GM21390 (cell line): ENCODE measurements around the gene ZYG11B.
"Not testable (repeated sequence)": the region's sequence is repeated elsewhere in the genome, so short reads cannot be mapped to it uniquely, and the experiment has no call there.

Experiments
- ATAC-seq: cut with Tn5 transposase; IDR thresholded peaks from one replicate; pipeline ENCODE4 v1.9.1; 2021; ENCODE audit not compliant: unreplicated experiment

Gene ZYG11B

GRCh38 chr1:52751589-52752483 lies 25.6 kb downstream of the ZYG11B start:
- ATAC-seq, result no peak

DNA sequence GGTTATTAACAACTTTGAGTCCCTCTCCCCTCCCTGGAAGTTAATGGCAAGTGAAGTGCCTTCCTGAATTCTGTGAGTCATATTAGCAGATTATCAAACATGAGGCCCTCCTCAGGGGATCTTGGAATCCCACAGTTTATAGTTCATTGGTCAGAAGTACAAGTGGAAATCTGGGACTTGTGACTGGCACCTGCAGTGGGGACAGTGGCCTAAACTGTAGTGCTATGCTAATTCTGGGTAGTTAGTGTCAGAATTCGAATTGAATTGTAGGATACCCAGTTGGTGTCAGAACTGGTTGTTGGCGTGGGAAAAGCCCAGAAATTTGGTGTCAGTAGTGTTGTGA lies 26.2 kb downstream of the ZYG11B start:
- ATAC-seq, result no peak

DNA sequence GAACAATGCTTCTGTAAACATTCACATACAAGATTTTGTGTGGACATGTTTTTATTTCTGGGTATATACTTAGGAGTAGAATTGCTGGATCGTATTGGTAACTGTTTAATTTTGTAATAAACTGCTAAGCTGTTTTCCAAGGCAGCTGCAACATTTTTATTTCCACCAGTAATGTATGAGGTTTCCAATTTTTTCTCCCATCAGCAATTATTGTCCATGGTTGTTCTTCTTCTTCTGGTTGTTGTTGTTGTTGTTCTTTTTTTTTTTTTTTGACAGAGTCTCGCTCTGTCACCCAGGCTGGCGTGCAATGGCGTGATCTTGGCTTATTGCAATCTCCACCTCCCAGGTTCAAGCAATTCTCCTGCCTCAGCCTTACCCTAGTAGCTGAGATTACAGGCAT lies 26.9 kb downstream of the ZYG11B start:
- ATAC-seq, result no peak

DNA sequence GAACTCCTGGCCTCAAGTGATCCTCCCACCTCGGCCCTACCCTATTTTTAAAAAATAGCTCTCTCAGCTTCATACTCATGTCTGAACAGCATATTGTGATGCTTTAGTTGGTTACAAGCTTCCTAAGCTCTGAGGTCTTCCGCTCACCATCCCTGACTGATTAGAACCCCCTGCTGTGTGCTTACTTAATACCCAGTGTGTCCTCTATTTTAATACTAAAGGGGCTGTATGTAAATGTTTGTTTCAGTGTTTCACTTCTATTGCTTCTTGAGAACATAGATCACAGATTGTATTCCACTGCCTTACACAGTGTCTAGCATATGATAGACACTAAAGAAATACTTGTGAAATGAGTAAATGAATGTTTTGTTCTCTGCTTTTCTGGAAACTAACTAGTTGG lies 29.8 kb downstream of the ZYG11B start:
- no peak for ATAC-seq

DNA sequence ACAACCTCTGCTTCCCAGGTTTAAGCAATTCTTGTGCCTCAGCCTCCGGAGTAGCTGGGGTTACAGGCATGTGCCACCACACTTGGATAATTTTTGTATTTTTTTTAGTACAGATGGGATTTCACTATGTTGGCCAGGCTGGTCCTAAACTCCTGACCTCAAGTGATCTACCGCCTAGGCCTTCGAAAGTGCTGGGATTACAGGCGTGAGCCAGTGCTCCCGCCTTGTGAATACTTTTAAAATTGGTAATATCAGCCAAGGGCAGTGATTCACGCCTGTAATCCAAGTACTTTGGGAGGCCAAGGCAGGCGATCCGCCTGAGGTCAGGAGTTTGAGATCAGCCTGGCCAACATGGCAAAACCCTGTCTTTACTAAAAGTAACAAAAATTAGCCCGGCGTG lies 33.7 kb downstream of the ZYG11B start:
- no peak for ATAC-seq

GRCh38 chr1:52767596-52768280 lies 41.5 kb downstream of the ZYG11B start:
- ATAC-seq, result no peak

DNA sequence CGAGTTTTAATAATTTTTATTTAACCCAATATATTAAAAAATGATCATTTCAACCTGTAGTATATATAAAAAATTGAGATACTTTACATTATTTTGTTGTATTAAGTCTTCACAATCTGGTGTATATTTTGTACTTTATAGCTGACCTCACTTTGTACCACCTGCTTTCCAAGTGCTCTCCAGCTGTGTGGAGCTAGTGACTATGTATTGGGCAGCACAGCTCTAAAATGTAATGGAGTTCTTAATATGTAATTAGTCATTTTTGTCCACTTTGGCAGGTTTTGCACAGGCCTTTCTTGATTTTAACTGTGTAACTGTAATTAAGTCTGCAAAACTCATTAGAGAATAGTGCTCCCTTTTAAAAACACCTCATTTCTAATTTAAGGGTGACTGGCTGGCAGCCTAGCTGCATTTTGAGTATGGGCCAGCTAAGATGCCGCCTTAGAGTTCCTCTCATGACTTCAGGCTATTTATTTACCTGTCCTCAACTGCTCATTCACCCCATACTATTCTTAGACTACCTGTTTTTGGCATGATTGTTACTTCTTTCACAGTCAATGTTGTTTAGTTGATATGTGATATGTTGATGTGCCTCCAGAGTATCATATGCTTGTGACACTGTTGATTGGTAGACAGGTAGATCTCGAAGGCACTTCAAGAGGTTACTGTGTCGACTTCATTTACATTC lies 43.2 kb downstream of the ZYG11B start:
- no peak for ATAC-seq

DNA sequence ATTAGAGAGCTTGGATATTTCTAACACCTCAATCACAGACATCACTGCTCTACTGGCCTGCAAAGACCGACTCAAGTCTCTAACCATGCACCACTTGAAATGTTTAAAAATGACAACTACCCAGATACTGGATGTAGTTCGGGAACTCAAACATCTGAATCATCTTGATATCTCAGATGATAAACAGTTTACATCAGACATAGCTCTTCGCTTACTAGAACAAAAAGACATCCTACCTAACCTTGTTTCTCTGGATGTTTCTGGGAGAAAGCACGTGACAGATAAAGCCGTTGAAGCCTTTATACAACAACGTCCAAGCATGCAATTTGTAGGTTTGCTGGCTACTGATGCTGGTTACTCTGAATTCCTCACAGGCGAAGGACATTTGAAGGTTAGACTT lies 45.1 kb downstream of the ZYG11B start:
- no peak for ATAC-seq

- ATAC-seq, result no peak
Observed at GRCh38 chr1:52786148-52786547, 59.9 kb downstream of the ZYG11B start.

- not testable (repeated sequence) for ATAC-seq
Observed at GRCh38 chr1:52790429-52790828, 64.2 kb downstream of the ZYG11B start.

- no peak for ATAC-seq
Observed at GRCh38 chr1:52792036-52792435, 65.8 kb downstream of the ZYG11B start.

DNA sequence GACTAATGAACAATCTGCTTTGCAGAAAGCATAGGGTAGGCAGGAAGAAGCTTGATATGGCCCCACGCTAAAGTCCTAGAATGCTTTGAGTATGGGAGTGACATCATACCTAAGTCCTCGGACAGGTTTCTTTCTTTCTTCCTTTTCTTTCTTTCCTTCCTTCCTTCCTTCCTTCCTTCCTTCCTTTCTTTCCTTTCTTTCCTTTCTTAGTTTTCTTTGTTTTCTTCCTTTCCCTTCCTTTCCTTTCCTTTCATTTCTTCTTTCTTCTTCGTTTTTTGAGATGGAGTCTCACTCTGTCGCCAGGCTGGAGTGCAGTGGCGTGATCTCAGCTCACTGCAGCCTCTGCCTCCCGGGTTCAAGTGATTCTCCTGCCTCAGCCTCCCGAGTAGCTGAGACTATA lies 67.5 kb downstream of the ZYG11B start:
- ATAC-seq, result not testable (repeated sequence)

GRCh38 chr1:52795464-52795863 lies 69.2 kb downstream of the ZYG11B start:
- no peak for ATAC-seq

DNA sequence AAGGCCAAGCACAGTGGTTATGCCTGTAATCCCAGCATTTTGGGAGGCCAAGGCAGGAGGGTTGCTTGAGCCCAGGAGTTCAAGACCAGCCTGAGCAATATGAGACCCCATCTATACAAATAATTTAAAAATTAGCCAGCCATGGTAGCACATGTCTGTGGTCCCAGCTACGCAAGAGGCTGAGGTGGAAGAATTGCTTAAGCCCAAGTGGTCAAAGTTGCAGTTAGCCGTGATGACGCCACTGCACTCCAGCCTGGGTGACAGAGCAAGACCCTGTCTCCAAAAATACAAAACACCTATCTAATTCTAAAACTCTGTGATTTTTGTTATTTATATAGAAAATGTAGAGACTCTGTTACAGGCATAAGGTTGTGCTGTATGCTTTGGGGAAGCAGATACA lies 72.1 kb downstream of the ZYG11B start:
- ATAC-seq, result no peak

- ATAC-seq, result no peak
Observed at GRCh38 chr1:52801011-52801410, 74.8 kb downstream of the ZYG11B start.

DNA sequence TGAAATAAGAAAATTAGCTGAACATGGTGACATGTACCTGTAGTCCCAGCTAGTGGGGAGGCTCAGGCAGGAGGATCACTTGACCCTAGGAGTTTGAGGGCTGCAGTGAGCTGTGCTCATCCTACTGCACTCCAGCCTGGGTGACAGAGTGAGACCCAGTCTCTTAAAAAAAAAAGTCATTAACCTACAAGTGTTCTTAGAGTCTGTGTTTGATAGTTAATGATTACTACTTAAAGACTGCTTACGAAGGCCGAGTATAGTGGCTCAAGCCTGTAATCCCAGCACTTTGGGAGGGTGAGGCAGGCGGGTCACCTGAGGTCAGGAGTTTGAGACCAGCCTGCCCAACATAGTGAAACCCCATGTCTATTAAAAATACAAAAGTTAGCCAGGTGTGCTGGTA lies 77.8 kb downstream of the ZYG11B start:
- not testable (repeated sequence) for ATAC-seq

GRCh38 chr1:52814465-52814864 lies 88.2 kb downstream of the ZYG11B start:
- no peak for ATAC-seq

- not testable (repeated sequence) for ATAC-seq
Observed at GRCh38 chr1:52820830-52821229, 94.6 kb downstream of the ZYG11B start.

DNA sequence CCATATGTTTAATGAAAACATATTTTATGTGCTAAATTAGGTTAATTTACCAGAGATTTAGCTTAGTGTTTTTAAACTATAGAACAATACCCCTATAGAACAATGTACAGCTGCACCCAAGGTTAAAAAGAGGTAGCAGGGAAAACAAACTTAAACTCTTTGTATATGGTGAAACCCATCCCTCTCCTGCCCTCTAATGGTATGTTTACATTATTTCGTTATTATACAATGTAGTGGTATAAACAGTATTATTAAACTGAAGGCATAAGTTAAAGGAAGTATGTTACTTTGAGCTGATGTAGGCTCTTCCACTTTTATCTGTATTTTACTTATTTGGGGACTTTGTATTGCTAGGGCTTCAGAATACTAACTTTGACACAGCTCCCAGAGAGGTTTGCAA lies 99.6 kb downstream of the ZYG11B start:
- no peak for ATAC-seq

DNA sequence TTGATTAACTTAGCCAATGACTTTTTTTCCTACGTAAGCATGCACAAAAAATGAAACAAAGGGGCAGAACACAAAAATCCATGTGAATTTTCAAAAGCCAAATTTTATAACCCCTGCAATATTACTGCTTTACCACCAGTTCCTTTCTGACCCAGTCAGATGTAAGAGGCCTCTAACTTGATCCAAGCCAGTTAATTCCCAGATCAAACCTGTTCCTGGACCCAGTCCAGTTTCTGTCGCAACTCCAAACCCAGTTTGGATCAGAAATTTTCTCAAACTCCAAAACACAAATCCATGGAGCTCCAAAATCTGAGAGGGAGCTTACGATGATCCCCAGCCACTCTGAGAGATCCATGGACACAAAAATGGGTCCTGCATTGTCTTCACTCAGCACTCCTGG lies 108.5 kb downstream of the ZYG11B start:
- no peak for ATAC-seq

DNA sequence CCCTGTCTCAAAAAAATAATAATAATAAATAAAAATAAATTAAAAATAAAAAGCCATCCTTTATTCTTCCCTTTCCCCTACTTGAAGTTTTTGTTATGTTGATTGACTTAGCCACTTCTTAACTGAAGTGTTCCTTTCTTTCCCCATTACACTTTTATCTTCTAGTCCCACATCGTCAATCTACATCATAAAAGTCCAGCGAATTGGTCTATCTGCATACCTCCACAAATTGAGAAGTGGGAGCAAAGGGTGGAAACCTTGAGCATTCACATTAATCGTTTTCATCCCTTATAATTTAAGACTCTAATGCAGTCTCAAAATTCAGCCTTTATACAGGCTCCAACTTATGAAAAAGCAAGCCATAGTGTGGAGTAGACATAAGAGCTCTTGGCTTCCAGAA lies 109.8 kb downstream of the ZYG11B start:
- ATAC-seq, result no peak

DNA sequence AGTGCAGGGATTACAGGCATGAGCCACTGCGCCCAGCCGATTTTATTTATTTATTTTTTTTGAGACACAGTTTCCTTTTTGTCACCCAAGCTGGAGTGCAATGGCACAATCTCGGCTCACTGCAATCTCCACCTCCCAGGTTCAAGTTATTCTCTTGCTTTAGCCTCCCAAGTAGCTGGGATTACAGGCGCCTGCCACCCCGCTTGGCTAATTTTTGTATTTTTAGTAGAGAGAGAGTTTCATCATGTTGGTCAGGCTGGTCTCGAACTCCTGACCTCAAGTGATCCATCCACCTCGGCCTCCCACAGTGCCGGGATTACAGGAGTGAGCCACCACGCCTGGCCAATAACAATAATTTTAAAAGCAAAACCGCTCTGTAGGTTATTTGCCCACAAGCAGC lies 112.9 kb downstream of the ZYG11B start:
- ATAC-seq, result not testable (repeated sequence)
